OCI-LY3 (cell line): Measurements from ENCODE around the gene BEX3.

Experiments
- H2AFZ ChIP-seq: fragments of 200-600, 300-600 bp; shearing (Covaris generic); 2 replicates; pipeline ENCODE4 v1.6.0; 2014; ENCODE audit warnings: antibody characterized with exemption, low read depth, low read length
- H3K27ac ChIP-seq: fragments of 200-600, 300-600 bp; sonication (generic); 2 replicates; pipeline ENCODE4 v1.5.1; 2014; ENCODE audit warnings: mild to moderate bottlenecking, low read length, moderate library complexity, mixed read lengths
- H3K27me3 ChIP-seq: fragments of 200-600, 300-600 bp; sonication (generic); 2 replicates; pipeline ENCODE4 v1.6.1; 2014; ENCODE audit warnings: low read depth, low read length, mixed read lengths
- H3K36me3 ChIP-seq: fragments of 200-600, 300-600 bp; sonication (generic); replicated peaks from 2 replicates; pipeline ENCODE3; 2014; ENCODE audit warnings: low read depth, low read length, mixed read lengths
- H3K4me1 ChIP-seq: fragments of 300-600, 200-600 bp; sonication (generic); 2 replicates; pipeline ENCODE4 v1.6.1; 2014; ENCODE audit warnings: low read length, mixed read lengths
- H3K4me2 ChIP-seq: fragments of 200-600, 300-600 bp; sonication (generic); 2 replicates; pipeline ENCODE4 v1.6.1; 2014; ENCODE audit warnings: low read length, mixed read lengths
- H3K4me3 ChIP-seq: fragments of 300-600, 200-600 bp; sonication (generic); 2 replicates; pipeline ENCODE4 v1.5.1; 2014; ENCODE audit warnings: antibody characterized with exemption, mild to moderate bottlenecking, low read length, moderate library complexity
- H3K79me2 ChIP-seq: fragments of 300-600, 200-600 bp; shearing (Covaris generic); 2 replicates; pipeline ENCODE4 v1.6.1; 2014; ENCODE audit warnings: mild to moderate bottlenecking, low read length, mixed read lengths
- H3K9ac ChIP-seq: fragments of 300-600, 200-600 bp; shearing (Covaris generic); 2 replicates; pipeline ENCODE4 v1.6.0; 2014; ENCODE audit warnings: mild to moderate bottlenecking, low read length, moderate library complexity
- H3K9me3 ChIP-seq: fragments of 200-600, 300-600 bp; shearing (Covaris generic); 2 replicates; pipeline ENCODE4 v1.6.1; 2014; ENCODE audit warnings: low read length, mixed read lengths; ENCODE audit not compliant: insufficient read depth
- H4K20me1 ChIP-seq: fragments of 200-600, 300-600 bp; sonication (generic); 2 replicates; pipeline ENCODE4 v1.6.1; 2016; ENCODE audit warnings: low read length, mixed read lengths; ENCODE audit not compliant: insufficient read depth
- CTCF ChIP-seq: fragments of 200-600, 300-600 bp; sonication (generic); IDR thresholded peaks from 2 replicates; pipeline ENCODE4 v1.5.1; 2014; ENCODE audit warnings: antibody characterized with exemption, low read length, low read depth
- EZH2phosphoT487 ChIP-seq: fragments of 200-600 bp; shearing (Covaris generic); IDR thresholded peaks from 2 replicates; pipeline ENCODE4 v1.6.1; 2018; ENCODE audit warnings: antibody characterized with exemption, mixed run types, low read depth

Gene BEX3

DNA sequence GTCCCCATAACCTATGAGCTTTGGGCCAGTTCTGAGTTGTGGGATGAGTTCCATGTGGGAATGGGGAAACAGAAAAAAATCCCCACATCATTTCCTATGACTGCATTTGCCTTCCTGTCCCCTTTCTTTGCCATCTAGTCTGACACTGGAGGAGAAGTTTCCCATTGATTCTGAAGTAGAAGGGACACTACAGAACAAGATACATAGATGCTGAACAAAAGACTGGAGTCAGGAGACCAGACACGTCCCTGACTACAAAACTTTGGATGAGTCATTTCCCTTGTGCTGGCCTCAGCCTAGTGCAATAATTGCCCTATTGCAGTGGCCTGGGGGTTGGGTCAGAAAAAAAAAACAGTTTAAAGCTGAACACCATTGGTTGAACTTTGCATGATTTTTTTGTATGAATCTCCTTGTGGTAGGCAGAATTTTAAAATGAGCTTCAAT lies 22.1 kb downstream of the BEX3 start:
- H2AFZ ChIP-seq = no peak overlapping the region
- H3K9ac ChIP-seq = no peak overlapping the region
- TF ChIP-seq EZH2phosphoT487 (no peak), CTCF (no peak)
- H3K27me3 ChIP-seq = no peaks in the 10 kb centered on the region
- no peaks in the 10 kb centered on the region for H3K4me1 ChIP-seq
- H3K4me3 ChIP-seq = no peak overlapping the region
- H3K79me2 ChIP-seq = no peaks in the 10 kb centered on the region
- no peaks in the 10 kb centered on the region for H4K20me1 ChIP-seq
- H3K9me3 ChIP-seq = no peaks in the 10 kb centered on the region
- H3K27ac ChIP-seq = no peak overlapping the region
- no peak overlapping the region for H3K4me2 ChIP-seq
- H3K36me3 ChIP-seq = no peaks in the 10 kb centered on the region

- Histone ChIP-seq H3K4me1 (peaks cover 5% of the 10 kb centered on the region), H3K4me2 (no peak overlapping the region), H3K9me3 (no peaks in the 10 kb centered on the region), H3K27me3 (no peaks in the 10 kb centered on the region), H3K27ac (no peak overlapping the region), H3K4me3 (no peak overlapping the region), H2AFZ (no peak overlapping the region), H3K79me2 (no peaks in the 10 kb centered on the region), H3K36me3 (no peaks in the 10 kb centered on the region), H3K9ac (no peak overlapping the region), H4K20me1 (no peaks in the 10 kb centered on the region)
- TF ChIP-seq CTCF (no peak), EZH2phosphoT487 (no peak)
Measured at GRCh38 chrX:103399744-103400143, 23.4 kb downstream of the BEX3 start.

DNA sequence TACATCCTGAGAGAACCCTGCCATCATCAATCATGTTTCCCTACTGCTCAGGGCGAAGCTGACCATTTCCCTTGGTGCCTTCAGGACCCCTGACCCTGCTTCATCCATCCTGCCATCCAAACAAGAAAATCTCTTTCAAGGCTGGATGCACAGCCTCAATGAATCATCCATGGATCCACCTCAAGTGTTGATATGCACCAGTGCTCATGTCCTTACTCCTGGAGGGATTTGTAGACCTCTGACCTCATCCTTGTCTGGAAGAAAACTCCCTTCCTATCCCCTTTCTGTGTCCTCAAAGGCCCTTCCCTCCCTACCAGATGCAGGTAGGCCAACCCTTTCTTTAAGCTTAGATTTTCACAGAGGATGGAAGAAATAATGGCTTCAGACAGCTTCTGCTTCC lies 24.6 kb downstream of the BEX3 start:
- Histone ChIP-seq H2AFZ (no peak overlapping the region), H3K4me1 (peaks cover 12% of the 10 kb centered on the region), H3K36me3 (no peaks in the 10 kb centered on the region), H4K20me1 (no peaks in the 10 kb centered on the region), H3K9me3 (no peaks in the 10 kb centered on the region), H3K27me3 (no peaks in the 10 kb centered on the region), H3K4me3 (no peak overlapping the region), H3K4me2 (no peak overlapping the region), H3K9ac (no peak overlapping the region), H3K27ac (no peak overlapping the region), H3K79me2 (no peaks in the 10 kb centered on the region)
- TF ChIP-seq CTCF = no peak
- TF ChIP-seq EZH2phosphoT487 = no peak

DNA sequence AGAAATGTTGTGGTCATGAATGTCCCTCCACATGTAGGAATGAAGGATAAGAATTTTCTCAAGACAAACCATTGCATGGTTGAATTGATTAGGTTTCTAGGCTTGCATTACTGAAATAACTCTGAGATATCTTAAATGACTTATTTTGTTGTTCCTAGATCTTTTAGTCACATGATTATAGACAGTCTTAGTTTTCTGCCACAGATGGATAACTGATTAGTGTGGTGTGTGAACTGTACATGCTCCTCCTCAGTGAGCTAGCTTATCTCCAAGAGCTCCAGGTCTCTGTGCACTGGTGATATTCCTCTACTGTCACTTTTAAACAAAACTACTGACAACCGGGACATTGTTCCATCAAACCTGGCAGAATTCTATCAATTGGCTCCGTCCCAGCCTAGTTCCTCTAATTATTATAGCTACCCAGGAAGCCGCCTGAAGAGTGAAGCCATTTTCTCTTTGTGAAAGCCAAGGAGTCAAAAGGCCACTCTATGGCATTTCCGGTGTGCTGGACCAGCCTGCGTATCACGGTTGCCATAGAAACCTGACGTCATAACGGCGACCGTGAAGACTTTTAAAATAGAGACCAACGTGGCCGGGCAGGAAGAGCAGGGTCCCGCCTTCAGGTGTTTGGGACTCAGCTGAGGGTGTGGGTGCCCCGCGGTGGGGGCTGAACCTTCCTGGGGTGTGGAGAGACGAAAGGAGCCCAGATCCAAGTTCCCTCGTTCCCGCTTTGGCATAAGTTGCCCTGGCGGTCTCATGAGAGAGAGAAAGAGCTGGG lies 28.1 kb downstream of the BEX3 start:
- H3K4me1 ChIP-seq = peaks cover 12% of the 10 kb centered on the region
- no peaks in the 10 kb centered on the region for H4K20me1 ChIP-seq
- peak overlapping the region; percentile 83 for H3K4me2 ChIP-seq
- H3K9ac ChIP-seq = peak overlapping the region; percentile 67
- no peak for TF ChIP-seq EZH2phosphoT487
- no peak for TF ChIP-seq CTCF
- no peaks in the 10 kb centered on the region for H3K36me3 ChIP-seq
- peak overlapping the region; percentile 85 for H3K4me3 ChIP-seq
- no peaks in the 10 kb centered on the region for H3K27me3 ChIP-seq
- H3K79me2 ChIP-seq = no peaks in the 10 kb centered on the region
- H3K9me3 ChIP-seq = no peaks in the 10 kb centered on the region
- no peak overlapping the region for H3K27ac ChIP-seq
- H2AFZ ChIP-seq = peak overlapping the region; percentile 99
